Neural progenitor cell (in vitro differentiated cells): Measurements from ENCODE around the gene TRIM22. TPM values are rescaled to one million over a fixed set of nuclear protein-coding genes. Genes with fewer than 3 reads are reported as not detected.

ENCODE experiments used
- DNase-seq: peaks from one replicate; pipeline ENCODE4 v3.0.0-alpha.2; 2016; ENCODE audit warnings: low spot score
- H2AFZ ChIP-seq: fragments of 200-600 bp; sonication (generic); replicated peaks from 2 replicates; pipeline ENCODE4 v1.6.1; 2016; ENCODE audit warnings: antibody characterized with exemption
- H3F3A ChIP-seq: fragments of 200-600 bp; sonication (generic); 2 replicates; pipeline ENCODE4 v1.6.1; 2016; ENCODE audit warnings: antibody characterized with exemption, low read depth
- H3K27ac ChIP-seq: fragments of 200-600 bp; sonication (generic); 2 replicates; pipeline ENCODE4 v1.5.1; 2016; ENCODE audit warnings: mild to moderate bottlenecking
- H3K27me3 ChIP-seq: fragments of 200-600 bp; sonication (generic); 2 replicates; pipeline ENCODE4 v1.6.1; 2016; ENCODE audit warnings: mild to moderate bottlenecking, moderate library complexity
- H3K36me3 ChIP-seq: fragments of 200-600 bp; sonication (generic); 2 replicates; pipeline ENCODE4 v1.5.1; 2016
- H3K4me1 ChIP-seq: fragments of 200-600 bp; sonication (generic); 2 replicates; pipeline ENCODE4 v1.6.1; 2016; ENCODE audit warnings: mixed run types
- H3K4me2 ChIP-seq: fragments of 200-600 bp; sonication (generic); 2 replicates; pipeline ENCODE4 v1.6.1; 2016
- H3K4me3 ChIP-seq: fragments of 200-600 bp; sonication (generic); 2 replicates; pipeline ENCODE4 v1.5.1; 2016
- H3K79me2 ChIP-seq: fragments of 200-600 bp; sonication (generic); 2 replicates; pipeline ENCODE4 v1.6.1; 2016; ENCODE audit warnings: low read depth
- H3K9ac ChIP-seq: fragments of 200-600 bp; sonication (generic); 2 replicates; pipeline ENCODE4 v1.6.1; 2016
- H3K9me3 ChIP-seq: fragments of 200-600 bp; sonication (generic); 2 replicates; pipeline ENCODE4 v1.5.1; 2016; ENCODE audit warnings: low read depth
- H4K20me1 ChIP-seq: fragments of 200-600 bp; sonication (generic); 2 replicates; pipeline ENCODE4 v1.6.1; 2016; ENCODE audit warnings: low read depth
- H3K27ac Mint-ChIP-seq: 3 replicates; pipeline ENCODE4 v1.8.0; 2021; ENCODE audit warnings: mixed read lengths
- H3K27me3 Mint-ChIP-seq: 2 replicates; pipeline ENCODE4 v1.8.0; 2022; ENCODE audit warnings: low read depth, mild to moderate bottlenecking, inconsistent platforms, moderate library complexity, mixed read lengths; ENCODE audit not compliant: insufficient read depth
- H3K36me3 Mint-ChIP-seq: 3 replicates; pipeline ENCODE4 v1.8.0; 2021; ENCODE audit warnings: mixed read lengths
- H3K4me1 Mint-ChIP-seq: 3 replicates; pipeline ENCODE4 v1.8.0; 2021; ENCODE audit warnings: mixed read lengths
- H3K4me3 Mint-ChIP-seq: 3 replicates; pipeline ENCODE4 v1.8.0; 2021; ENCODE audit warnings: mild to moderate bottlenecking, moderate library complexity, mixed read lengths
- H3K9me3 Mint-ChIP-seq: 3 replicates; pipeline ENCODE4 v1.8.0; 2020; ENCODE audit warnings: mixed read lengths
- EZH2 ChIP-seq: fragments of 200-600 bp; sonication (generic); IDR thresholded peaks from 2 replicates; pipeline ENCODE4 v1.6.1; 2017; ENCODE audit warnings: antibody characterized with exemption, mild to moderate bottlenecking, moderate library complexity
- EZH2phosphoT487 ChIP-seq: fragments of 200-600 bp; sonication (generic); IDR thresholded peaks from 2 replicates; pipeline ENCODE4 v1.6.1; 2017; ENCODE audit warnings: antibody characterized with exemption
- total RNA-seq: library from RNA; depleted of rRNA; stranded (reverse); fragments of >200 nt; gene quantifications from 2 replicates; pipeline ENCODE4 v1.2.3, GENCODE V29; 2015; ENCODE audit warnings: low replicate concordance
- TF ChIP-seq, protein P1 (sequence below): fragments of 200-600 bp; sonication (generic); IDR thresholded peaks from 2 replicates; pipeline ENCODE4 v1.5.1; 2017; ENCODE audit warnings: antibody characterized with exemption, mild to moderate bottlenecking

TRIM22 gene
- total RNA-seq, 1 donor from 2014 or later = 21.3 TPM

- Histone ChIP-seq H3K4me3 (no peak overlapping the region), H3K36me3 (no peaks in the 10 kb centered on the region), H2AFZ (no peak overlapping the region), H3K27me3 (no peaks in the 10 kb centered on the region), H3K9ac (no peak overlapping the region), H4K20me1 (no peaks in the 10 kb centered on the region), H3K79me2 (no peaks in the 10 kb centered on the region), H3K9me3 (no peaks in the 10 kb centered on the region), H3F3A (no peaks in the 10 kb centered on the region), H3K27ac (no peak overlapping the region), H3K4me2 (no peak overlapping the region), H3K4me1 (no peaks in the 10 kb centered on the region)
- Mint-ChIP-seq H3K36me3 (no peaks in the 10 kb centered on the region), H3K9me3 (no peaks in the 10 kb centered on the region), H3K4me1 (no peaks in the 10 kb centered on the region), H3K4me3 (no peak overlapping the region), H3K27me3 (no peaks in the 10 kb centered on the region), H3K27ac (no peak overlapping the region)
- TF ChIP-seq, protein P1, sequence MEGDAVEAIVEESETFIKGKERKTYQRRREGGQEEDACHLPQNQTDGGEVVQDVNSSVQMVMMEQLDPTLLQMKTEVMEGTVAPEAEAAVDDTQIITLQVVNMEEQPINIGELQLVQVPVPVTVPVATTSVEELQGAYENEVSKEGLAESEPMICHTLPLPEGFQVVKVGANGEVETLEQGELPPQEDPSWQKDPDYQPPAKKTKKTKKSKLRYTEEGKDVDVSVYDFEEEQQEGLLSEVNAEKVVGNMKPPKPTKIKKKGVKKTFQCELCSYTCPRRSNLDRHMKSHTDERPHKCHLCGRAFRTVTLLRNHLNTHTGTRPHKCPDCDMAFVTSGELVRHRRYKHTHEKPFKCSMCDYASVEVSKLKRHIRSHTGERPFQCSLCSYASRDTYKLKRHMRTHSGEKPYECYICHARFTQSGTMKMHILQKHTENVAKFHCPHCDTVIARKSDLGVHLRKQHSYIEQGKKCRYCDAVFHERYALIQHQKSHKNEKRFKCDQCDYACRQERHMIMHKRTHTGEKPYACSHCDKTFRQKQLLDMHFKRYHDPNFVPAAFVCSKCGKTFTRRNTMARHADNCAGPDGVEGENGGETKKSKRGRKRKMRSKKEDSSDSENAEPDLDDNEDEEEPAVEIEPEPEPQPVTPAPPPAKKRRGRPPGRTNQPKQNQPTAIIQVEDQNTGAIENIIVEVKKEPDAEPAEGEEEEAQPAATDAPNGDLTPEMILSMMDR = no peak
- TF ChIP-seq EZH2 = no peak
- no peak for TF ChIP-seq EZH2phosphoT487
- no peak for DNase-seq
These were observed 38.1 kb downstream of the TRIM22 start for GRCh38 chr11:5727691-5728090.

- Mint-ChIP-seq H3K27me3 (no peaks in the 10 kb centered on the region), H3K9me3 (peaks cover 2% of the 10 kb centered on the region), H3K4me1 (peaks cover 9% of the 10 kb centered on the region), H3K4me3 (no peak within 1 kb of the TSS), H3K27ac (no peak within 1 kb of the TSS), H3K36me3 (no peaks in the 10 kb centered on the region)
- no peak for DNase-seq
- Histone ChIP-seq H3K27me3 (no peaks in the 10 kb centered on the region), H3K4me2 (no peak within 1 kb of the TSS), H3K36me3 (no peaks in the 10 kb centered on the region), H3K4me1 (no peaks in the 10 kb centered on the region), H3K9me3 (no peaks in the 10 kb centered on the region), H3K4me3 (no peak within 1 kb of the TSS), H4K20me1 (no peaks in the 10 kb centered on the region), H3K79me2 (no peaks in the 10 kb centered on the region), H2AFZ (no peak within 1 kb of the TSS), H3K27ac (no peak within 1 kb of the TSS), H3F3A (no peaks in the 10 kb centered on the region), H3K9ac (no peak within 1 kb of the TSS)
- no peak for TF ChIP-seq EZH2
- TF ChIP-seq, protein P1 = no peak
- TF ChIP-seq EZH2phosphoT487 = no peak
These were observed 46.8 kb downstream of the TRIM22 start, which contains the start of gene OR56B1 for GRCh38 chr11:5736396-5736795. OR56B1 (plus strand) TSS chr11:5736448; CDS start chr11:5736517, 69 bp downstream.

DNA sequence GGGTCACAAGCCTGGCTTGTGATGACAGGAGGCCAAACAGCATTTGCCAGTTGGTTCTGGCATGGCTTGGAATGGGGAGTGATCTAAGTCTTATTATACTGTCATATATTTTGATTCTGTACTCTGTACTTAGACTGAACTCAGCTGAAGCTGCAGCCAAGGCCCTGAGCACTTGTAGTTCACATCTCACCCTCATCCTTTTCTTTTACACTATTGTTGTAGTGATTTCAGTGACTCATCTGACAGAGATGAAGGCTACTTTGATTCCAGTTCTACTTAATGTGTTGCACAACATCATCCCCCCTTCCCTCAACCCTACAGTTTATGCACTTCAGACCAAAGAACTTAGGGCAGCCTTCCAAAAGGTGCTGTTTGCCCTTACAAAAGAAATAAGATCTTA lies 47.5 kb downstream of the TRIM22 start:
- Histone ChIP-seq H3K27ac (no peak overlapping the region), H3K27me3 (no peaks in the 10 kb centered on the region), H3K9ac (no peak overlapping the region), H3K4me1 (no peaks in the 10 kb centered on the region), H3K4me3 (no peak overlapping the region), H3K36me3 (no peaks in the 10 kb centered on the region), H3K79me2 (no peaks in the 10 kb centered on the region), H3K4me2 (no peak overlapping the region), H4K20me1 (no peaks in the 10 kb centered on the region), H3K9me3 (no peaks in the 10 kb centered on the region), H2AFZ (no peak overlapping the region), H3F3A (no peaks in the 10 kb centered on the region)
- Mint-ChIP-seq H3K9me3 (peaks cover 2% of the 10 kb centered on the region), H3K4me1 (peaks cover 9% of the 10 kb centered on the region), H3K4me3 (no peak overlapping the region), H3K27me3 (no peaks in the 10 kb centered on the region), H3K27ac (no peak overlapping the region), H3K36me3 (no peaks in the 10 kb centered on the region)
- no peak for TF ChIP-seq EZH2
- TF ChIP-seq, protein P1 = no peak
- no peak for TF ChIP-seq EZH2phosphoT487
- no peak for DNase-seq
